ENCODE measurements around the gene SRSF8. TPM values are rescaled to one million over a fixed set of nuclear protein-coding genes. Genes with fewer than 3 reads are reported as not detected.

The SRSF8 gene
- total RNA-seq, 1 experiment from 2014 or later, result 40.6 TPM

- intact Hi-C loops (cut with micrococcal nuclease; ENCODE audit: unreplicated experiment) (no loop called here), in situ Hi-C loops (cut with HindIII; ENCODE audit: low pct_unique_long_range_greater_than_20kb, low sequenced_read_pairs) (no loop called here)
- ATAC-seq, result no peak
- no peaks in the 10 kb centered on the region for H3K9me3 ChIP-seq (ENCODE audit: control insufficient read depth, insufficient read depth, low read depth, low read length)
- ChIA-PET POLR2A (interaction anchor here (1.1 kb wide), 1 partner anchor 15 kb away, joined by 3 read pairs; the partner anchor contains the start of gene ENDOD1), CTCF (no interaction called here)
- H3K4me1 ChIP-seq (ENCODE audit: control insufficient read depth, insufficient read depth, low read length), result peaks cover 5% of the 10 kb centered on the region; the same call in 1 of the 2 replicates
- H3K4me3 ChIP-seq (ENCODE audit: low read depth in 2 of 2, low read length in 2 of 2), result no peak overlapping the region
- no peak for DNase-seq (ENCODE audit: low read depth, low spot score)
- no peaks in the 10 kb centered on the region for H3K27me3 ChIP-seq (ENCODE audit: control insufficient read depth, insufficient read depth, low read length)
- H3K27ac ChIP-seq (ENCODE audit: low read length), result no peak overlapping the region
- no TSS peak for BruUV-seq (replicated peaks)
- no peaks in the 10 kb centered on the region for H3K36me3 ChIP-seq (ENCODE audit: control insufficient read depth, insufficient read depth, low read length)
- no peak for TF ChIP-seq CTCF (IDR thresholded peaks at IDR 0.05)
- TF ChIP-seq POLR2AphosphoS5 (IDR thresholded peaks at IDR 0.05; ENCODE audit: low read depth, low read length), result no peak
- no peak for TF ChIP-seq TCF7L2 (IDR thresholded peaks at IDR 0.05; ENCODE audit: low read depth, low read length)
- TF ChIP-seq SIN3A (IDR thresholded peaks at IDR 0.05; ENCODE audit: borderline replicate concordance, insufficient read depth, low read depth, low read length), result no peak
- TF ChIP-seq REST (IDR thresholded peaks at IDR 0.05; ENCODE audit: insufficient read depth in 1 of 2, low read depth in 2 of 2, low read length in 1 of 2), result no peak
These were observed 38.1 kb downstream of the SRSF8 start for GRCh38 chr11:95104856-95105255.

GRCh38 chr11:95108159-95108611 lies 41.5 kb downstream of the SRSF8 start:
- no TSS peak for BruUV-seq (replicated peaks)
- no peaks in the 10 kb centered on the region for H3K27me3 ChIP-seq (ENCODE audit: control insufficient read depth, insufficient read depth, low read length)
- no peaks in the 10 kb centered on the region for H3K9me3 ChIP-seq (ENCODE audit: control insufficient read depth, insufficient read depth, low read depth, low read length)
- intact Hi-C loops (cut with micrococcal nuclease; ENCODE audit: unreplicated experiment), result no loop called here
- no peak overlapping the region; a peak in 1 of 4 replicates for H3K4me3 ChIP-seq (ENCODE audit: low read depth in 2 of 2, low read length in 2 of 2)
- no peaks in the 10 kb centered on the region for H3K36me3 ChIP-seq (ENCODE audit: control insufficient read depth, insufficient read depth, low read length)
- DNase-seq (ENCODE audit: low read depth, low spot score) (no peak), ATAC-seq (0 out of 2 replicates have a peak, but pooled peaks have one; percentile 56)
- CTCF ChIA-PET, result interaction anchor here (1.2 kb wide), 1 partner anchor 17 kb away, joined by 4 read pairs; no protein-coding TSS in a partner anchor
- H3K27ac ChIP-seq (ENCODE audit: low read length), result peak overlapping the region; percentile 24; the same call in 1 of the 2 replicates
- POLR2A ChIA-PET, result no interaction called here
- in situ Hi-C loops (cut with HindIII; ENCODE audit: low pct_unique_long_range_greater_than_20kb, low sequenced_read_pairs), result no loop called here
- TF ChIP-seq REST (IDR thresholded peaks at IDR 0.05; ENCODE audit: insufficient read depth in 1 of 2, low read depth in 2 of 2, low read length in 1 of 2) (no peak), POLR2AphosphoS5 (IDR thresholded peaks at IDR 0.05; ENCODE audit: low read depth, low read length) (no peak), SIN3A (IDR thresholded peaks at IDR 0.05; ENCODE audit: borderline replicate concordance, insufficient read depth, low read depth, low read length) (no peak), CTCF (IDR thresholded peaks at IDR 0.05) (no peak), TCF7L2 (IDR thresholded peaks at IDR 0.05; ENCODE audit: low read depth, low read length) (no peak)
- H3K4me1 ChIP-seq (ENCODE audit: control insufficient read depth, insufficient read depth, low read length), result peaks cover 5% of the 10 kb centered on the region; the same call in 1 of the 2 replicates
